ENCODE measurements around the gene USP9X. TPM values are rescaled to one million over a fixed set of nuclear protein-coding genes. Genes with fewer than 3 reads are reported as not detected.
A peak's percentile ranks its signal among the peaks of the same experiment; 100 is the strongest.

USP9X gene
- total RNA-seq, 1 experiment from 2014 or later, result 163 TPM

DNA sequence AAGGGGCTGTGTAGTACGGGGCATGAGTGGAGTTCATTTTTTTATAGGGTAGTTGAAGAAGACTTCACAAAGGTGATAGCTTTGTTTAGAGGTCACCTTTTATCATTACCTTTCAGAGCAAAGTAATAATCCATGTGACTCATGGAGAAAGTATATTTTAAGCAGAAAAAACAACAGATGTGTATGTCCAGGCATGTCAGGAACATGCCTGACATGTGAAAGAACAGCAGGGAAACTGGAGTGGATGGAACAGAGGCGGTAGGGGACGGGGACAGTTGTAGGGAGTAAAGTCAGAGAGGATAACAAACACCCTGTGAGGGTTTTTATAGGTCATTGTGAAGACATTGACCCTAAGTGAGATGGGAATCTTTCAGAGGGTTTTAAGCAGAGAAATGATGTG, 107.6 kb downstream of the USP9X start:
- ATAC-seq (no peak), DNase-seq (ENCODE audit: low spot score) (no peak)
- no peak overlapping the region for H3K4me3 Mint-ChIP-seq
- peaks cover 9% of the 10 kb centered on the region for H3K4me1 Mint-ChIP-seq
- CTCF ChIA-PET, result no interaction called here
- POLR2A ChIA-PET, result no interaction called here
- peak overlapping the region; percentile 92 for H3K27ac Mint-ChIP-seq
- H3K9me3 Mint-ChIP-seq, result no peaks in the 10 kb centered on the region
- TF ChIP-seq STAT6 (CRISPR knock-in tag; conservative IDR thresholded peaks at IDR 0.05; ENCODE audit: low read depth), result no peak
- TF ChIP-seq, protein P1, sequence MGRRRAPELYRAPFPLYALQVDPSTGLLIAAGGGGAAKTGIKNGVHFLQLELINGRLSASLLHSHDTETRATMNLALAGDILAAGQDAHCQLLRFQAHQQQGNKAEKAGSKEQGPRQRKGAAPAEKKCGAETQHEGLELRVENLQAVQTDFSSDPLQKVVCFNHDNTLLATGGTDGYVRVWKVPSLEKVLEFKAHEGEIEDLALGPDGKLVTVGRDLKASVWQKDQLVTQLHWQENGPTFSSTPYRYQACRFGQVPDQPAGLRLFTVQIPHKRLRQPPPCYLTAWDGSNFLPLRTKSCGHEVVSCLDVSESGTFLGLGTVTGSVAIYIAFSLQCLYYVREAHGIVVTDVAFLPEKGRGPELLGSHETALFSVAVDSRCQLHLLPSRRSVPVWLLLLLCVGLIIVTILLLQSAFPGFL (CRISPR knock-in tag; IDR thresholded peaks at IDR 0.05; ENCODE audit: borderline replicate concordance), result no peak
- TF ChIP-seq, protein P2, sequence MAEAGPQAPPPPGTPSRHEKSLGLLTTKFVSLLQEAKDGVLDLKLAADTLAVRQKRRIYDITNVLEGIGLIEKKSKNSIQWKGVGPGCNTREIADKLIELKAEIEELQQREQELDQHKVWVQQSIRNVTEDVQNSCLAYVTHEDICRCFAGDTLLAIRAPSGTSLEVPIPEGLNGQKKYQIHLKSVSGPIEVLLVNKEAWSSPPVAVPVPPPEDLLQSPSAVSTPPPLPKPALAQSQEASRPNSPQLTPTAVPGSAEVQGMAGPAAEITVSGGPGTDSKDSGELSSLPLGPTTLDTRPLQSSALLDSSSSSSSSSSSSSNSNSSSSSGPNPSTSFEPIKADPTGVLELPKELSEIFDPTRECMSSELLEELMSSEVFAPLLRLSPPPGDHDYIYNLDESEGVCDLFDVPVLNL (CRISPR knock-in tag; IDR thresholded peaks at IDR 0.05; ENCODE audit: borderline replicate concordance, low read depth), result no peak
- TF ChIP-seq E2F1 (CRISPR knock-in tag; IDR thresholded peaks at IDR 0.05), result no peak
- no peak for TF ChIP-seq TP53 (CRISPR knock-in tag; IDR thresholded peaks at IDR 0.05)
- TF ChIP-seq, protein P3, sequence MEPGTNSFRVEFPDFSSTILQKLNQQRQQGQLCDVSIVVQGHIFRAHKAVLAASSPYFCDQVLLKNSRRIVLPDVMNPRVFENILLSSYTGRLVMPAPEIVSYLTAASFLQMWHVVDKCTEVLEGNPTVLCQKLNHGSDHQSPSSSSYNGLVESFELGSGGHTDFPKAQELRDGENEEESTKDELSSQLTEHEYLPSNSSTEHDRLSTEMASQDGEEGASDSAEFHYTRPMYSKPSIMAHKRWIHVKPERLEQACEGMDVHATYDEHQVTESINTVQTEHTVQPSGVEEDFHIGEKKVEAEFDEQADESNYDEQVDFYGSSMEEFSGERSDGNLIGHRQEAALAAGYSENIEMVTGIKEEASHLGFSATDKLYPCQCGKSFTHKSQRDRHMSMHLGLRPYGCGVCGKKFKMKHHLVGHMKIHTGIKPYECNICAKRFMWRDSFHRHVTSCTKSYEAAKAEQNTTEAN (CRISPR knock-in tag; IDR thresholded peaks at IDR 0.05), result no peak
- no peak for TF ChIP-seq ZSCAN18 (CRISPR knock-in tag; IDR thresholded peaks at IDR 0.05)
- TF ChIP-seq IRF1 (CRISPR knock-in tag; IDR thresholded peaks at IDR 0.05), result no peak
- no peak for TF ChIP-seq FOXK1 (CRISPR knock-in tag; IDR thresholded peaks at IDR 0.05)
- no peak for TF ChIP-seq PRDM15 (CRISPR knock-in tag; IDR thresholded peaks at IDR 0.05)
- TF ChIP-seq ATF6 (CRISPR knock-in tag; IDR thresholded peaks at IDR 0.05), result no peak
- no peak for TF ChIP-seq MLX (CRISPR knock-in tag; IDR thresholded peaks at IDR 0.05)
- TF ChIP-seq ZNF416 (CRISPR knock-in tag; IDR thresholded peaks at IDR 0.05), result no peak
- H3K36me3 Mint-ChIP-seq, result peaks cover 57% of the 10 kb centered on the region
- no peaks in the 10 kb centered on the region for H3K27me3 Mint-ChIP-seq (ENCODE audit: low read depth)
